CD4-positive, CD25-positive, alpha-beta regulatory T cell (primary cell): Measurements from ENCODE around the gene LITAF. TPM values are rescaled to one million over a fixed set of nuclear protein-coding genes. Genes with fewer than 3 reads are reported as not detected.
"Not testable (repeated sequence)": the region's sequence is repeated elsewhere in the genome, so short reads cannot be mapped to it uniquely, and the experiment has no call there.

ENCODE experiments used
- ATAC-seq, 2 donors: fragments of 150-1000 bp; cut with Tn5 transposase; one replicate each; pipeline ENCODE4 v1.10.0; 2021; ENCODE audit warnings: low read depth in 2 of 2, moderate number of reproducible peaks in 2 of 2, moderate library complexity in 1 of 2
- DNase-seq, 3 donors: peaks; one replicate each; pipeline versions ENCODE4 v3.0.0 to v3.0.0-alpha.2; 2012 to 2022; ENCODE audit warnings: mixed read lengths in 1 of 3
- H3K27ac ChIP-seq: one replicate; pipeline ENCODE4 v1.7.0; 2013; ENCODE audit warnings: mild to moderate bottlenecking, low read length; ENCODE audit not compliant: insufficient read depth, poor library complexity, severe bottlenecking
- H3K27me3 ChIP-seq: one replicate; pipeline ENCODE4 v1.7.0; 2013; ENCODE audit warnings: low read length; ENCODE audit not compliant: control insufficient read depth, insufficient read depth
- H3K36me3 ChIP-seq: one replicate; pipeline ENCODE4 v1.7.0; 2013; ENCODE audit warnings: mild to moderate bottlenecking, low read length, moderate library complexity; ENCODE audit not compliant: control insufficient read depth, insufficient read depth
- H3K4me1 ChIP-seq: 2 replicates; pipeline ENCODE4 v1.7.0; 2013; ENCODE audit warnings: mild to moderate bottlenecking, low read length; ENCODE audit not compliant: insufficient read depth, control insufficient read depth, poor library complexity, severe bottlenecking
- H3K4me3 ChIP-seq: one replicate; pipeline ENCODE4 v1.7.0; 2013; ENCODE audit warnings: low read depth, mild to moderate bottlenecking, low read length, moderate library complexity
- H3K9me3 ChIP-seq, 2 experiments: 1 replicate in 1 of 2; 2 replicates in 1 of 2; pipeline ENCODE4 v1.7.0; 2013; ENCODE audit warnings: low read length in 2 of 2, mild to moderate bottlenecking in 1 of 2, moderate library complexity in 1 of 2; ENCODE audit not compliant: control insufficient read depth in 2 of 2
- H3K27ac Mint-ChIP-seq, 3 donors: one replicate each; pipeline ENCODE4 v1.8.0; 2020 to 2022; ENCODE audit warnings: mild to moderate bottlenecking in 3 of 3, mixed read lengths in 3 of 3, moderate library complexity in 2 of 3
- H3K27me3 Mint-ChIP-seq: one replicate; pipeline ENCODE4 v1.8.0; 2022; ENCODE audit warnings: mild to moderate bottlenecking, mixed read lengths
- H3K36me3 Mint-ChIP-seq: one replicate; pipeline ENCODE4 v1.8.0; 2020; ENCODE audit warnings: mixed read lengths
- H3K4me1 Mint-ChIP-seq, 4 donors: one replicate each; pipeline ENCODE4 v1.8.0; 2020 to 2022; ENCODE audit warnings: mixed read lengths in 4 of 4, mild to moderate bottlenecking in 1 of 4
- H3K4me3 Mint-ChIP-seq, 4 donors: one replicate each; pipeline ENCODE4 v1.8.0; 2020 to 2022; ENCODE audit warnings: mild to moderate bottlenecking in 4 of 4, mixed read lengths in 4 of 4, moderate library complexity in 3 of 4
- H3K9me3 Mint-ChIP-seq, 7 donors: one replicate each; pipeline ENCODE4 v1.8.0; 2020 to 2022; ENCODE audit warnings: mixed read lengths in 7 of 7, mild to moderate bottlenecking in 3 of 7, moderate library complexity in 2 of 7
- polyA plus RNA-seq, 4 donors: library from polyadenylated mRNA; unstranded; fragments of 300-500 nt; fragmentation: Illumina TruSeq; gene quantifications; one replicate each; pipeline ENCODE4 v1.2.3, GENCODE V29; 2021
- total RNA-seq: library from RNA; stranded (reverse); gene quantifications from one replicate; pipeline ENCODE4 v1.2.3, GENCODE V29; 2022

The LITAF gene
- total and polyA plus RNA-seq, 5 donors from 2014 or later = 281 to 696 (median 635) TPM

- Mint-ChIP-seq H3K4me1 (peaks cover 33 to 93% (median 59%) of the 10 kb centered on the region in 4 donors), H3K36me3 (peaks cover 30% of the 10 kb centered on the region), H3K4me3 (peak overlapping the region; percentile 81 to 94 (median 88)), H3K27me3 (peaks cover 6% of the 10 kb centered on the region), H3K27ac (peak overlapping the region; percentile 99 to 100 (median 100)), H3K9me3 (no peaks in the 10 kb centered on the region)
- Histone ChIP-seq H3K27ac (peak overlapping the region; percentile 92), H3K9me3 (no peaks in the 10 kb centered on the region), H3K4me3 (peak overlapping the region; percentile 78), H3K27me3 (no peaks in the 10 kb centered on the region), H3K4me1 (peaks cover 80% of the 10 kb centered on the region), H3K36me3 (peaks cover 13% of the 10 kb centered on the region)
- ATAC-seq (no peak), DNase-seq (peak in 1 of 3 donors; percentile 50)
Observed at GRCh38 chr16:11561454-11561805, 25.3 kb downstream of the LITAF start.

- Histone ChIP-seq H3K4me3 (peak overlapping the region; percentile 78), H3K9me3 (no peaks in the 10 kb centered on the region), H3K36me3 (peaks cover 17% of the 10 kb centered on the region), H3K4me1 (peaks cover 86% of the 10 kb centered on the region), H3K27ac (peak overlapping the region; percentile 92), H3K27me3 (no peaks in the 10 kb centered on the region)
- H3K9me3 Mint-ChIP-seq = peaks cover 0 to 5% (median 0%) of the 10 kb centered on the region in 7 donors
- H3K36me3 Mint-ChIP-seq = peaks cover 30% of the 10 kb centered on the region
- ATAC-seq = peak; percentile 94 to 95
- H3K27me3 Mint-ChIP-seq = peaks cover 6% of the 10 kb centered on the region
- H3K4me3 Mint-ChIP-seq = peak overlapping the region; percentile 81 to 94 (median 88)
- peak overlapping the region; percentile 99 to 100 (median 100) for H3K27ac Mint-ChIP-seq
- peak; percentile 64 to 92 (median 86) for DNase-seq
- peaks cover 32 to 93% (median 59%) of the 10 kb centered on the region in 4 donors for H3K4me1 Mint-ChIP-seq
Observed at GRCh38 chr16:11560701-11561453, 25.8 kb downstream of the LITAF start.

- H3K27ac Mint-ChIP-seq = peak overlapping the region; percentile 91 to 99 (median 94)
- DNase-seq, H3K9me3 Mint-ChIP-seq, H3K27me3 Mint-ChIP-seq, H3K27me3 ChIP-seq, ATAC-seq, H3K9me3 ChIP-seq: not testable (repeated sequence)
- Histone ChIP-seq H3K4me1 (peaks cover 75% of the 10 kb centered on the region), H3K36me3 (peaks cover 38% of the 10 kb centered on the region), H3K4me3 (peak overlapping the region; percentile 37), H3K27ac (peak overlapping the region; percentile 92)
- H3K4me1 Mint-ChIP-seq = peaks cover 23 to 89% (median 47%) of the 10 kb centered on the region in 4 donors
- H3K36me3 Mint-ChIP-seq = peaks cover 36% of the 10 kb centered on the region
- peak overlapping the region in 3 of 4 donors; percentile 26 to 78 (median 68) for H3K4me3 Mint-ChIP-seq
Observed at GRCh38 chr16:11558308-11558823, 28.4 kb downstream of the LITAF start.

GRCh38 chr16:11557801-11558200 lies 28.9 kb downstream of the LITAF start:
- peak overlapping the region; percentile 92 for H3K27ac ChIP-seq
- H3K36me3 ChIP-seq = peaks cover 44% of the 10 kb centered on the region
- H3K4me3 ChIP-seq = peak overlapping the region; percentile 37
- peaks cover 69% of the 10 kb centered on the region for H3K4me1 ChIP-seq
- peaks cover 21 to 85% (median 44%) of the 10 kb centered on the region in 4 donors for H3K4me1 Mint-ChIP-seq
- peak overlapping the region in 3 of 4 donors; percentile 68 to 78 (median 69) for H3K4me3 Mint-ChIP-seq
- peaks cover 37% of the 10 kb centered on the region for H3K36me3 Mint-ChIP-seq
- no peaks in the 10 kb centered on the region for H3K27me3 ChIP-seq
- peaks cover 0 to 6% (median 0%) of the 10 kb centered on the region in 7 donors for H3K9me3 Mint-ChIP-seq
- no peak for DNase-seq
- peak overlapping the region; percentile 91 to 99 (median 94) for H3K27ac Mint-ChIP-seq
- ATAC-seq = no peak
- H3K9me3 ChIP-seq = no peaks in the 10 kb centered on the region
- peaks cover 6% of the 10 kb centered on the region for H3K27me3 Mint-ChIP-seq

- H3K27me3 ChIP-seq = no peaks in the 10 kb centered on the region
- Mint-ChIP-seq H3K9me3 (peaks cover 0 to 6% (median 0%) of the 10 kb centered on the region in 7 donors), H3K4me3 (peak overlapping the region; percentile 61 to 78 (median 66)), H3K36me3 (peaks cover 41% of the 10 kb centered on the region), H3K27me3 (peaks cover 6% of the 10 kb centered on the region), H3K27ac (peak overlapping the region; percentile 91 to 99 (median 94)), H3K4me1 (peaks cover 21 to 81% (median 43%) of the 10 kb centered on the region in 4 donors)
- H3K4me3 ChIP-seq = peak overlapping the region; percentile 44
- ATAC-seq (no peak), DNase-seq (peak in 1 of 3 donors; percentile 44)
- H3K4me1 ChIP-seq = peaks cover 63% of the 10 kb centered on the region
- peaks cover 51% of the 10 kb centered on the region for H3K36me3 ChIP-seq
- no peaks in the 10 kb centered on the region for H3K9me3 ChIP-seq
- peak overlapping the region; percentile 92 for H3K27ac ChIP-seq
Observed at GRCh38 chr16:11556945-11557720, 29.6 kb downstream of the LITAF start.

- Mint-ChIP-seq H3K4me3 (peak overlapping the region in 3 of 4 donors; percentile 64 to 78 (median 69)), H3K27ac (peak overlapping the region; percentile 91 to 99 (median 94)), H3K27me3 (peaks cover 6% of the 10 kb centered on the region), H3K4me1 (peaks cover 17 to 73% (median 36%) of the 10 kb centered on the region in 4 donors), H3K9me3 (peaks cover 0 to 6% (median 0%) of the 10 kb centered on the region in 7 donors), H3K36me3 (peaks cover 38% of the 10 kb centered on the region)
- Histone ChIP-seq H3K27ac (peak overlapping the region; percentile 63), H3K4me1 (peaks cover 54% of the 10 kb centered on the region), H3K36me3 (peaks cover 59% of the 10 kb centered on the region), H3K27me3 (no peaks in the 10 kb centered on the region), H3K4me3 (peak overlapping the region; percentile 44), H3K9me3 (no peaks in the 10 kb centered on the region)
- DNase-seq (no peak), ATAC-seq (no peak)
Observed at GRCh38 chr16:11556214-11556819, 30.4 kb downstream of the LITAF start.

GRCh38 chr16:11554053-11554452 lies 32.7 kb downstream of the LITAF start:
- H3K27ac ChIP-seq = no peak overlapping the region
- peaks cover 81% of the 10 kb centered on the region for H3K36me3 ChIP-seq
- H3K27me3 Mint-ChIP-seq = peaks cover 6% of the 10 kb centered on the region
- no peaks in the 10 kb centered on the region for H3K27me3 ChIP-seq
- peak overlapping the region; percentile 75 to 99 (median 85) for H3K27ac Mint-ChIP-seq
- ATAC-seq = no peak
- peak overlapping the region in 1 of 4 donors; percentile 16 for H3K4me3 Mint-ChIP-seq
- H3K36me3 Mint-ChIP-seq = peaks cover 55% of the 10 kb centered on the region
- no peak overlapping the region for H3K4me3 ChIP-seq
- peaks cover 20 to 56% (median 33%) of the 10 kb centered on the region in 4 donors for H3K4me1 Mint-ChIP-seq
- no peak for DNase-seq
- peaks cover 0 to 6% (median 0%) of the 10 kb centered on the region in 7 donors for H3K9me3 Mint-ChIP-seq
- peaks cover 32% of the 10 kb centered on the region for H3K4me1 ChIP-seq
- H3K9me3 ChIP-seq = no peaks in the 10 kb centered on the region
